Stimulated activated CD4-positive, alpha-beta T cell treated with anti-CD3 and anti-CD28 coated beads, TNF-alpha, amount 100 ng/mL, for 1 hour (primary cell): ENCODE data around the gene RPL3.

Experiments used
- DNase-seq, 3 donors: peaks; one replicate each; pipeline ENCODE4 v3.0.0-alpha.2; 2020; ENCODE audit warnings: low read depth in 3 of 3, low spot score in 1 of 3

The RPL3 gene

GRCh38 chr22:39265143-39265886, 54.1 kb downstream of the RPL3 start:
- no peak for DNase-seq

- DNase-seq, result no peak
These were observed 54.9 kb downstream of the RPL3 start for GRCh38 chr22:39264349-39265038.

GRCh38 chr22:39263626-39264348, 55.6 kb downstream of the RPL3 start:
- DNase-seq, result no peak
